GM19395 (cell line): ENCODE results near the gene HLA-DMB.
A peak's percentile ranks its signal among the peaks of the same experiment; 100 is the strongest.
"Not testable (repeated sequence)": the region's sequence is repeated elsewhere in the genome, so short reads cannot be mapped to it uniquely, and the experiment has no call there.

Source experiments
- ATAC-seq: cut with Tn5 transposase; IDR thresholded peaks from one replicate; pipeline ENCODE4 v1.9.1; 2021; ENCODE audit warnings: mild to moderate bottlenecking, moderate library complexity; ENCODE audit not compliant: unreplicated experiment

The HLA-DMB gene

GRCh38 chr6:32952817-32953739 is 12.2 kb upstream of the HLA-DMB start, which contains the start of gene HLA-DMA:
Gene HLA-DMA, minus strand, starts transcription at chr6:32953097. Its CDS starts 61 bp downstream, at chr6:32953036.
- ATAC-seq: peak; percentile 89

DNA sequence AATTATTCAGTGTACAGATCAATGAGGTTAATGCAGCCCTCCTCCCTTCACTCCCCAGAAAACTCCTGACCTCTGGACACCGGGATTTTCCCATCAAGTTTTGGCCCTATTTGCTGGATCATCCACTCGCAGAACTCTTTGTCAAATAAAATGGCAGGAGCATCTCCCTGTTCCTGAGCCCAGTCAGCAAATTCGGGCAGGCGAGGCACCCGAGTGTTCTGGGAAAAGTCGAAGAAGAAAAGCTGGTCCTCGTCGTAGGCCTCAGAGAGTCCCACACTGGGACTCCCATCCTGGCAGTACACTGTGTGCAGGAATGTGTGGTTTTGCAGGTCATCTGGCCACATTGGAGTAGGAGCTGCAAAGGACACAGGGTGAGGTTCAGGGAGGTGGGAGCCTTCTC is 9.6 kb upstream of the HLA-DMB start:
- no peak for ATAC-seq

GRCh38 chr6:32950010-32950409 is 9.2 kb upstream of the HLA-DMB start:
- no peak for ATAC-seq

- ATAC-seq: no peak
Measured at GRCh38 chr6:32949113-32949512, 8.3 kb upstream of the HLA-DMB start.

DNA sequence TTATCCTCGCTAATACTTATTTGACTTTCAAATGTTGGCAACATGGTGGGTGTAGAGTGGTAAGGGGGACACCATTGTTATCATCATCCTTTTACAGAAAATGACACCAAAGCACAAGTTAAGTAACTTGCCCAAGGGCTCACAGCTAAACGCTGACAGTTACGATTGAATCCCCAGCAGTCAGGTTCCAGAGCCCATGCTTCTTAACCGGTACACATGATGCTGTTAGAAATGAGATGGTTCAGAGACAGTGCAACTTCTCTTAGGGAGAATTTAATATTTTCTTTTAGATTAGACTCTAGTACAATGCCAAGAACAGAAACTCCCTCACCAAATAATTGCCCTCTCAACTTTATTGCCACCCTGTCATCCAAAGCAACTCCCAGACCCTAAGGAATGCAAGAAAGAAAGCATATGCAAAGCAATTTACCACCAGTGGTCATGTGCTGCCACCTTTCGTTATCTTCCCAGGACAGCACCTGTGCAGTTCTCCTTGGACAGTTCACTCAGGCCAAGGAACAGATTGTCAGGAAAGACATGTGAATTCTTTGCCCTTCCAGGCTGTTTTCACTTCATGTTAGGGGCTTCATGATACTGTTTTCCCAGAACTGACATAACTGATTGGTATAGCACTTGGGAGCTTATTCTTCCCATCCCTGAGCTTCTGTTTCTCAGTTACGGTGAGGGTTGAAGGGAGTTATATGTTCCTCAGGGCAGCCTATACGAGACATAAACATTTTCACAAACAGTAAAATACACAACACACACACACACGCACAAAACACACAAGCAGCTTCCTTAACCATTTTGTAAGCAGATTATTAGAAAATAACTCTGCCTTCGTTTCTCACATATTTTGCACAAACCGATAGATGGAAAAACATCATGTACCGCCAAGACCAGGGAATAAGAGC is 7.0 kb upstream of the HLA-DMB start:
- ATAC-seq: no peak

DNA sequence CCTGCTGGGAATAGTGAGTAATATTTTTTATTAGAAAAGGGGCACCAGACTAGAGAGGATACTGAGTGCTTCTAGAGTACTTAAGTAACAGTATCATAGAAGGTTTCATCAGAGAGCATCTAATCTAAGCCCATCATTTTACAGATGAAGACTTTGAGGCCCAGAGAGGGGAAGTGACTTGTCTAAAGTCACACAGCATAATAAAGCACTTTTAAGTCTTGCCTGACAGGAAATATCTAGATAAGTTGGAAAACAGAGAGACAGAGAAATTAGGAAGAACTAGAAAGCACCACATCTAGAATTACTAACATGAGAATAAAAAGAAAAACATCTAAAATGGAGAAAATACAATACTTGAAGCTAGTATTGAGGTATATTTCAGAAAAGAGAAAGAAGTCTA is 6.1 kb upstream of the HLA-DMB start:
- no peak for ATAC-seq

DNA sequence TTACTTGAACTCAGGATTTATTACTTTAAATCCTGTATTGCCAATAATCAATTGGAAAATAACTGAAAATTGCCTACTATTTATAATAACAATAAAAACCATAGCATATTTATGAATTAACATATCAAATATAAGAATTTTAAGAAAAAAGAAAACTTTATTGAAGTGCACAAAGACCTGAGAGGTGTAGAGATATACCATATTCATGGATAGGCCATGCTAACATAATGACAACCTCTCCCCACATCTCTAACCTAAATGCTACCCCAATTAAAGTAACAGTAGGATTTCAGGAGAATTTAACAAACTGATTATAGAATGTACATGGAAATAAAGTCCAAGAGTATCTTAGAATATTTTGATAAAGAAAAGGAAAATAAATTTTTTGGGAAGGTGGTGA is 5.1 kb upstream of the HLA-DMB start:
- no peak for ATAC-seq

GRCh38 chr6:32945108-32945760 is 4.4 kb upstream of the HLA-DMB start:
- no peak for ATAC-seq

GRCh38 chr6:32943864-32944649 is 3.2 kb upstream of the HLA-DMB start:
- ATAC-seq: peak; percentile 45

DNA sequence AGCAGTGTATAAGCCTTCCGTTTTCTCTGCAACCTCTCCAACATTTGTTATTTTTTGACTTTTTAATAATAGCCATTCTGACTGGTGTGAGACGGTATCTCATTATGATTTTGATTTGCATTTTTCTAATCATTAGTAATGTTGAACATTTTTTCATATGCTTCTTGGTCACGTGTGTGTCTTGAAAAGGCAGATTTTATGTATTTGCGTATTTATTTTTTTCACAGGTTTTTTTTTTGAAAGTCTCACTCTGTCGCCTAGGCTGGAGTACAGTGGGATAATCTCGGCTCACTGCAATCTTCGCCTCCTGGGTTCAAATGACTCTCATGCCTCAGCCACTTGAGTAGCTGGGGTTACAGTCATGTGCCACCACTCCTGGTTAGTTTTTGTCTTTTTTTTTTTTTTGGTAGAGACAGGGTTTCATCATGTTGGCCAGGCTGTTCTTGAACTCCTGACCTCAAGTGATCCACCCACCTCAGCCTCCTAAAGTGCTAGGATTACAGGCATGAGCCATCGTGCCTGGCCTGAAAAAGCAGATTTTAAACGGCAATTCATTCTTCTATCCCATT is 1.8 kb upstream of the HLA-DMB start:
- ATAC-seq: not testable (repeated sequence)

GRCh38 chr6:32941214-32941768 is 463 bp upstream of the HLA-DMB start:
- ATAC-seq: peak; percentile 63

- ATAC-seq: no peak
Measured at GRCh38 chr6:32938494-32938893, 2.3 kb downstream of the HLA-DMB start.

GRCh38 chr6:32937230-32937633 is 3.6 kb downstream of the HLA-DMB start:
- ATAC-seq: no peak

DNA sequence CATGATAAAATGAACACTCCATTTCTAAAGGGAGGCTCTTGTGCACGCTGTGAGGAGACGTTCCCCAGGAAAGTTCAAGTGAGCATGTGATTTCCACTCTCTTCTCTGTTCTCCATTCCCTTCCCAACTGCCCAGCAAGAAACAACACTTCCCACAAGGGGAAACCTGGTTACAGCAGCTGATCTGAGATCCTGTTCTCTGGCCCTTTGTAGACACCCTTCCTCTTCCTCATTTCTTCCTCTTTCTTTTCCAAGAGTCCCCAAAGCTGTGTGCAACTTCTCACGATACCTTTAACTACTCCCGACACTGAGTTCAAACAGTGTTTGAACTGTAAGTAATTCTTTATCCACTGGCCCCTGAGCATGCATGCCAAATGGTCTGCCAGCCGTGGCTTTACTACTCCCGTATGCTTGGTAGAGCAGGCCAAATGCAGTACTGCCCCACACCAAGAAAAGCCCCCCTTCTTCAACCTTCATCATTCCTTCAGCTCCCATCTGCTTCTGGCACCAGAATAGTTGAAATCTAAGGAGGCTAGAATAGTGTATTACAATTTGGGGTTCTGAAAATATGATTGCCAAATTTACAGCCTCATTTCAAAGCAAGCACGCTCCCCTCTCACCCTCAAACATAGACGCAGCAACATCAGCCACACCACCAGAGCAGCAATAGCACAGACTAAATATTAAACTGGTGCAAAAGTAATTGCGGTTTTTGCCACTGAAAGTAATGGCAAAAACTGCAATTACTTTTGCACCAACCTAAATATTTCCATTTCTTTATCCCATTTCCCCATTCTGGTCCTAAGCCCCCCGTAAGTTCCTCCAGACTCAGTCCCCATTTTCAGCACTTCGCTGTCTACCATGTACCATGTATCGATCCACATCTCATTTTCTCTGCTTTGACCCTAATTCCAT is 4.3 kb downstream of the HLA-DMB start:
- no peak for ATAC-seq

DNA sequence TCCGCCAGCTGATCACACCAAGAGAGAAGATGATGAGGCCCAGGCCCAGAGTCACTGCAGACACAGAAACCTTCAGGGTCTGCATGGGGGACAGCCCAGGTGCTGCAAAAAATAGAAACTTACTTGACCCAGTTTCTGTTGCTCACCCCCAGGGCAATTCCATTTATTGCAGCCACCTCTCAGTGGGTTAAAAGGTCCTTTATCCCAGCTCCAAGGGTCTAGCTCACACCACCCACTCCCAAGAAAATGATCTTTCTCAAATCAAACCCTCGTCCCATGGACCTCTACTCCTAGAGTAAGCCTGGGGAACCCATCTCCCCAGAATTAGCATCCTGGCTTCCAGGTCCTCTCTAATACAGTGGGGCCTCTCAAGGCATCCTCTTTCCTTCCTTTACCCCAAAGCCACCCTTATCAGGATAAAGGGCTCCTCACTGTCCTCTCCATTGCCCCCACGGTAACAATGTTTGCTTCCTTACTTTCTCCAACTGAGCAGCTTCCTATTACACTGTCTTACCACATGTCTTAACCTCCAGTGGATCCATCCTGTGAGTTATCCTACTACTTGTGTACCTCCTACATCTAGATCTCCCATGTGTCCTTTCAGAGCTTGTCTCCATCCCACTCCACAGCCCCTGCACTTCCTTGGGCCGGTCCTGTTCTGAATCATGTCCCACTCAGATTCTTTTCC is 5.1 kb downstream of the HLA-DMB start:
- ATAC-seq: no peak

GRCh38 chr6:32933661-32934085 is 7.2 kb downstream of the HLA-DMB start:
- no peak for ATAC-seq

DNA sequence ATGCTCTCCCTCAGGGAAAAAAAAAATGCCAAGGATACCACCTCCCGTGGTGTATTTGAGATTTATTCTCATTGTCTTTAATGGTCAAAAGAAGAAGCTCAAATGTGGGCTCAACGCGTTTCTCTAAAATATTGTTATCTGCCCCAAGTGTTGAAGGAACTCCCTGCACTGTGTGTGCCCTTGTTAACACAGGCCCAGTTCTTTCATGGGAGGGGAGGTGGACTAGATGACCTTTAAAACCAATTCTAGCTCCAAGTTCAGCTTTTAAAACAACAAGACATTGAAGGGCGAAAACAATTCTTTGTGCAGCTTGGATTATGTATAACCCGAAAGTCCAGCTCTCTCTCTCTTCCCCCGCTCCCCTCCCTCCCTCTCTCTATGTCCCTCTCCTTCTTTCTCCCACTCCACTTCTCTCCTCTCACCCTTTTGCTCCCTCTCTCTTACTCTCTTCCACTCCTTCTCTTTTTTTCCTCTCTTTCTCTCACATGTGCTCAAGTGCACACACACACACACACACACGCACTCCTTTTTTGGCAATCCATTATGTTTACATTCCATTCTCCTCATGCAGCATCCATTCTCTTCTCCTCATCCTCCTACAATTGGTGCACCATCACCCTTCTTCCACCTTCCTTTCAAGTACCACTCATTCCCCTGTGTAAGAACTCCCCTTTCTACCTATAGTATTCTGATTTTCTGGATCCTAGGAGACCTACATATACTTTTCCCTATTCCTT is 8.5 kb downstream of the HLA-DMB start:
- no peak for ATAC-seq
